GM18870 (cell line): ENCODE data around the gene BCL2.
A peak's percentile ranks its signal among the peaks of the same experiment; 100 is the strongest.
"Not testable (repeated sequence)": the region's sequence is repeated elsewhere in the genome, so short reads cannot be mapped to it uniquely, and the experiment has no call there.

Experiments used
- ATAC-seq: cut with Tn5 transposase; IDR thresholded peaks from one replicate; pipeline ENCODE4 v1.9.1; 2021; ENCODE audit warnings: moderate library complexity; ENCODE audit not compliant: unreplicated experiment

The BCL2 gene

DNA sequence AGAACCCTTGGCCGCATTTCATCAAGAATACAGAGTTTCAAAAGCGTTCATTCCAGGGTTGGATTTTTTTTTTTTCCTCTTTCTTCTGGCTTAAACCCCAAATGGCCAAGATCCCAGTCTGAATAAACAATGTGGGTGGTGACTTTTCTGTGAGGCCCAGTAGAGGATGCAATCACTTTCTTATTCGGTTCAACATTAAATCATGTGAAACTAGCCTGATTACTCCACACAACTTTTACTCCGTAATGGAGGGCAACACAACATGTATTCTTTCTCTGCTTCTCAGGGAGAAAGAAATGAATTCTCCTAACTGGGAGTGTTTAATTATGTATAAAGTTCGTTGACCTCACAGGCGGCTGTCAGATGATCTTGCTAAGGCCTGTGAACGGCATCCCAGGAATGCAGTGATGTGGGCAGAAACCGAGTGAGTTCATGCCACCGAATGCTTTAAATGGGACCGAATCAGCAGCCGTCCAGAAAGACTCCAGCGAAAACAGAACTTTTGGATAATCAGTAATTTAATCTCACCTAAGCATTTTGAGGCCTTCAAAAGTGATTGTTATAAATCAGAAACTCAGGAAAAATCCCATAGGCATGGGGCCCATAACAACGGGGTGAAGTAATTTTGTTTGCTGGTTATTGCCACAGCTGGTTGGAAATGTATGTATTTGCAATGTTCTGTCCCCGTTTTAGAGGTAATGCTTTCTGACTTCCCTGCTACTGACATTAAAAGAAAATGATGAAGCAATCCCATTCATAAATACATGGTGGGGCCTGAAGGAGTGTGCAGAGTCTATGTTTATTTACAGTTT is 81.5 kb downstream of the BCL2 start:
- no peak for ATAC-seq

DNA sequence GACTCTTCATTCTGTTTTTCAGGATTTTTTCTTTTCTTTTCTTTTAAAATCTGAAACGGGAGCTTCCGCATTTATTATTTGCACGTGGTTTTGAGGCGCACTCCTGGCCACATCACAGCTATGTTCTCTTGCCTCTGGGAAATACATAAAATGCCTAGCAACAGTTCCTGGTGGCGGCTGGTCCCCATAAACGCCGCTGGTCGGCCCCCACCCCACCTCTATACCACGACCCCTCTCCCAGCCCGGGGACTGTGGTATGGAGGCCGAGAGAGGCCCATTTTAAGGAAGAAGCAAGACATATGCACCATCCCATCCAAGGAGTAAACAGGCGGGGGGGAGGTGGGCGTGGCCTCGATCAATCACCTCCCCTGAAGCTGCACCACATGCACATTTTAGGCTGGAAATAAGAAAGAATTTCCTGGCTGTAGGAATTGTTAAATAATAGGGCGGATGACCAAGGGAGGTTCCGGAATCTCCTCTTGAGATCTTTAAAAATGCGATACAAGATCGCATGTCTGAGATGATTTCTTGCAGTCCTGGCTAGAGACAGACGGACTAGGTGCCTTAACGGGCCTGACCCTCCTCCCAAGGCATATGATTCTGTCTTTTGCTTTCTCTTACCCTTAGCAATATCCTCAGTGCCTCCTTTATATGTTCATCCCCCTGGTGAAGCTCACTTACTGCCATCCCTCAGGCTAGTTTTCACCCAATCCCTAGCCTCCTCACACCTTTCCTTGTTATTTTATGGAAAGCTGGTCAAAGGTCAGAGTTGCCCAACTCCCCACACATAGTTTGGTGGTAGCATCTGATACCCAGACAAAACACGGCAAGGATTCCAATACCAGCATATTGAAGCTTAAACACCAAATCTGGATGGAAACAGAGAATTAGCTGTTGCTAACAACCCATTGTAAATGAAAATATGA is 82.4 kb downstream of the BCL2 start:
- no peak for ATAC-seq

DNA sequence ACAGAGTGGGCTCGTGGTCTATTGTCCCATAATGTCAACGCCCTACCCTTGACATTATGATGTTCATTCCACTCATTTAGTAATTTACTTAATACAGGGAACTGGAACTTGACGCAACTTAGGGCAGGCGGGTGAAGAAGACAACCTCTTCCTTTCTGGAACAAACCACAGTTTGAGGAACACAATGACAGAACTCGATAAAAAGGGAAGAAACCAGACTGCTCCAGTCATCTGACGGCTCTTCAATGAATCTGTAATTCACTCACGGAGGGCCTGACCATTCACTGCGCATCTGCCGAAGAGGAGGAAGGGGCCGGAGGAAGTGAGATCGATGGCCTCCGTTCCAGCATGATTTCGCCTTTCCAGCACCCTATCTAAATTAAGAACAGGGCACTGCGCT is 83.2 kb downstream of the BCL2 start:
- no peak for ATAC-seq

DNA sequence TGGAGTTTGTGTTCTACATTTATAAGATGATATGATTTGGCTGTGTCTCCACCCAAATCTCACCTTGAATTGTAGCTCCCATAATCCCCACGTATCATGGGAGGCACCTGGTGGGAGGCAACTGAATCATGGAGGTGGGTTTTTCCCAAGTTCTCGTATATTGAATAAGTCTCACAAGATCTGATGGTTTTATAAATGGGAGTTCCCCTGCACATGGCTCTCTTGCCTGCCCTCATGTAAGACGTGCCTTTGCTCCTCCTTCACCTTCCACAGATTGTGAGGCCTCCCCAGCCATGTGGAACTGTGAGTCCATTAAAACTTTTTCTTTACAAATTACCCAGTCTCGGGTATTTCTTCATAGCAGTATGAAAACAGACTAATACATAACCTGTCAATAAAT is 83.6 kb downstream of the BCL2 start:
- not testable (repeated sequence) for ATAC-seq

DNA sequence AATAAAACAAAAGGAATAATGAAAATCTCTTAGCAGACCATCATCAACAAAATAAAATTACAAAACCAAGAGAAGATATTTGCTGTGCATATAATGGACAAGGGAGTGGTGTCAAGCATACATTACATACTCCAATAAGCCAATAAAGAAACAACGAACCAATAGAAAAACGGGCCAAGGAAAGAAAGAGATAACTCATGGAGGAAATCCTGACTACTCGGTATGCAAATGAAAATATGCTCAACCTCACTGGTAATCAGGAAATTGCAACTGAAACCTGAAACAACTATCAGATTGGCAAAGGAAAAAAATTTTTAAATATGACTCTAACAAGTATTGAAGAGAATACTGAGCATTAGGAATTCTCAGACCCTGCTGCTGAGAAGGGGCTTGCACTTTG is 84.7 kb downstream of the BCL2 start:
- ATAC-seq, result no peak

DNA sequence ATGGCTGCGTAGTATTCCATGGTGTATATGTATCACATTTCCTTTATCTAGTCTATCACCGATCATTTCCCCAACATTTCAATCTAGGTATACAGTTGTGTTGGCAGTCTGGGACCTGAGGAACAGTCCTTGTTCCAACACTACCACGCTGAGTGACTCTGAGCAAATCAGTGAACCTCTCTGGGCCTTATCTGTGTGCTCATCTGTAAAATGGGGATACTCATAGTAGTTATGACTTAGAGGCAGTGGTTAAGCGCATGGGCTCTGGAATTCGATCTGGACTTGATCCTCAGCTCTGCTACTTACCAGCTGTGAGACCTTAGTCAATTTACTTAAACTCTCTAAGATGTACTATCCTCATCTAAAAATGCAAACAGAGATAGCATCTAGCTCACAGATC is 85.1 kb downstream of the BCL2 start:
- ATAC-seq, result no peak

DNA sequence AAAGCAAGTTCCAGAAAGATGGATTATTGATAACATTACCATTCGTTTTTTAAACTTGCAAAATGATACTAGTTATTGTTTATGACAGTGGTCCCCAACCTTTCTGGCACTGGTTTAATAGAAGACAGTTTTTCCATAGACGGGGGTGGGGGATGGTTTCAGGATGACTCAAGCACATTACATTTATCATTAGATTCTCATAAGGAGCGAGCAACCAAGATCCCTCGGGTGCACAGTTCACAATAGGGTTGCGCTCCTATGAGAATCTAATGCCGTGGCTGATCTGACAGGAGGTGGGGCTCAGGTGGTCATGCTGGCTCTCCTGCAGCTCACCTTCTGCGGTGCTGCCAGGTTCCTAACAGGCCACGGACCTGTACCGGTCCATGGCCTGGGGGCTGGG is 86.2 kb downstream of the BCL2 start:
- ATAC-seq, result no peak

DNA sequence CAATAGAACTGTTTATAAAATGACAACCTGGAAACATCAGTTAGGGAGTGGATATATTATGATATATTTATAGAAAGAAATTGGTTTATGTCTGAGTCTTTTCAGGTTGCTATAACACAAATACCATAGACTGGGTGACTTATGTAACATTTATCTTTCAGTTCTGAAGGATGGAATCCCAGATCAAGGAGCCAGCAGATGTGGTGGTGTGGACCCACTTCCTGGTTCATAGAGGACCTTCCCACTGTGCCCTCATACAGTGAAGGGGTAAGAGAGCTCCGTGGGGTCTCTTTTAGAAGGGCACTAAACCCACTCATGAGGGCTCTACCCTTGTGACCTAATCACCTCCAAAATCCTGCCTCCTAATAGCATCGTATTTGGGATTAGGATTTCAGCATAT is 86.7 kb downstream of the BCL2 start:
- ATAC-seq, result no peak

DNA sequence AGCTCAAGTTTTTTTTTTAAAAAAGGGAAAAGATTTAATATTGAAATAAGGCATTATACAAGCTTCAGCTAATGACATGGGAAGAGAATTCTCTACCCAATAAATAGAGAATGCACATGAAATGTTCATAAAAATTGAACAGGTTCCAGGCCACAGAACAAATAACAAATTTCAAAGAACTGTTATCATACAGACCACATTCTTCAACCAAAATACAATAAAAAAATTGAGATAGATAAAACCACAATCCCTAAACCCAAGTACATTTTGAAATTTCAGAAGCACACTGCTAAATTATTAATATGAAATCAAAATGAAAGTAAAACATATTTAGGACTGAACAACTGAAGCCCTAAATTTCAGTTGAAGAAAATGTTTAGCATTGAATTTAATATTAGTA is 89.6 kb downstream of the BCL2 start:
- no peak for ATAC-seq

DNA sequence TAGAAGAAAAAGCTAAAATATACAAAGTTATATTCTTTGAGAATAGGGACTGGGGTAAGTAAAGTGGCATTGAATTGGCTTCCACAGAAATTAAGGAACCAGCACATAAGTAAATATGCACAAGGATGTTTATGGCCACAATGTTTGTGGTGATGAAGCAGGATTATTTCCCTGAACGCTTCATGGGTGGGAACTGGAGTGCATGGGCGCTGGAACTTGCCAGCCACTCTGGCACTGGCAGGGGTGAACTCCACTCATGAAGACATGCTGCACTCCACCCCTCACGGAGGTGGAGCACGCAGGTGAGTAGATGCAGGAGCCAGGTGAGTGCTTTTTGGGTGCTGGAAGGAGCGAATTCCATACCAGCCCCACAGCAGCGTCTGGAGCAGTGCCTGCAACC is 94.1 kb downstream of the BCL2 start:
- no peak for ATAC-seq

DNA sequence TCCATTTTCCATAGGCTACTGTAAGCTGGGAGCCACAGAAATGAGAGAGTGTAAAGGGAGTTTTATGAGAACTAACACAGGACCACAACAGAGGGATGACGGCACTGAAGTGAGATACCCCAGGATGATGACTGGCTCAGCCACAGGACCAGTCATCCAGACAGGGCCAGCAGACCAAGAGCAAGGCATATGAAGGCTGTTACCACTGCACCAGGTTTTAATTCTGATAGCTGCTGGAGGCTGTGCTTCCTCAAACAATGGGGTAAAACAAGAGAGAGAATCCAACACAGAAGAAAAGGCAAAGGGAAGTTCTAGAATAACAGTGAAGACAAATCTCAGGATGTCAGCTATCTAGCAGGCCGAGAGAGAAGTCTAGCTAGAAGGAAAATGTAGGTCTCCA is 94.9 kb downstream of the BCL2 start:
- ATAC-seq, result peak; percentile 48

DNA sequence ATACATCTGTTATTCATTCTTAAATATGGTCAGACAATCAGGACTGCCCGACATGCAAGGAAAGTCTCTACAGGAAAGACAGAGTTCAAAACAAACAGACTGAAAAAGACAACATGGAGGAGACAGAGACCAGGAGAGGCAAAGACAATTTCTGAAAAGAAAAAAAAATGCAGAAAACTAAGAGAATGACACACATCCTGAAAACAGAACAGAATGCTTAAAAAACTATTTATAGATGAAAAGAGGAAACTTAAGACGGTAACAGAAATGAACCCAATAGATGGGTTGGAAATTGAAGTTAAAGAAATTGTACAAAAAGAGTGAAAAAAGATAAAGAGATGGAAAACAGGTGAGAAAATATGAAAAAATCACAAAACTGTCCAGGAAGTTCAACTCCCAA is 95.7 kb downstream of the BCL2 start:
- ATAC-seq, result no peak

DNA sequence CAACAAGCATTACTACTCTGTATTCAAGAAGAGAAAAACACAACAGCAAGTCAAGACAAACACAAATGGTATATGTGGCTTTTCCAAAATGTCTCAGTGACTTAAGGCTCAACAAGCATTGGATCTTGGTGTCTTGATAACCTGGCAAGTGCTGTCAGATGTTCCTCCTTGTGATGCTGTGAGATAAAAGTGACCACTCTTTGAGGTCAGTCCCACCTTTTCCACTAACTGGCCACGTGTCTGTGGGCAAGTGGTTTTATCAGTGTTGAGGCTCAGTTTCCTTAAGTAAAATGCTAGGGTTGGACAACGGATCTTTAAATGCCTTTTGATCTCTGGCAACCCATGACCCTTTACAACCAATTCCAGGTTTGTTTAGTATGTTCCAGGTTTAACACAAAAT is 98.7 kb downstream of the BCL2 start:
- ATAC-seq, result no peak

DNA sequence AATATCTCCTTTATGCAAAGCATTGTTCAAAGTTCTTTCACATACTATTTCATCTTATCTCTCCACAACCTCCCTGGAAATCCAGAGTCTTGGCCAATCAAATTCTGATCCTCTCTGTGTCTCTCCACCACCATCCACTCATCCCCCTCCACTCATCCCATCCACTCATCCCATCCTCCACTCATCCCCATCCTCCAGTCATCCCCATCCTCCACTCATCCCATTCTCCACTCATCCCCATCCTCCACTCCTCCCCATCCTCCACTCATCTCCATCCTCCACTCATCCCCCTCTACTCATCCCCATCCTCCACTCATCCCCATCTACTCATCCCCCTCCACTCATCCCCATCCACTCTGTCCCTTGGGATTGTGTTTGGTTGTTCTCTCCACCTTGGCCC is 101.1 kb downstream of the BCL2 start:
- no peak for ATAC-seq

DNA sequence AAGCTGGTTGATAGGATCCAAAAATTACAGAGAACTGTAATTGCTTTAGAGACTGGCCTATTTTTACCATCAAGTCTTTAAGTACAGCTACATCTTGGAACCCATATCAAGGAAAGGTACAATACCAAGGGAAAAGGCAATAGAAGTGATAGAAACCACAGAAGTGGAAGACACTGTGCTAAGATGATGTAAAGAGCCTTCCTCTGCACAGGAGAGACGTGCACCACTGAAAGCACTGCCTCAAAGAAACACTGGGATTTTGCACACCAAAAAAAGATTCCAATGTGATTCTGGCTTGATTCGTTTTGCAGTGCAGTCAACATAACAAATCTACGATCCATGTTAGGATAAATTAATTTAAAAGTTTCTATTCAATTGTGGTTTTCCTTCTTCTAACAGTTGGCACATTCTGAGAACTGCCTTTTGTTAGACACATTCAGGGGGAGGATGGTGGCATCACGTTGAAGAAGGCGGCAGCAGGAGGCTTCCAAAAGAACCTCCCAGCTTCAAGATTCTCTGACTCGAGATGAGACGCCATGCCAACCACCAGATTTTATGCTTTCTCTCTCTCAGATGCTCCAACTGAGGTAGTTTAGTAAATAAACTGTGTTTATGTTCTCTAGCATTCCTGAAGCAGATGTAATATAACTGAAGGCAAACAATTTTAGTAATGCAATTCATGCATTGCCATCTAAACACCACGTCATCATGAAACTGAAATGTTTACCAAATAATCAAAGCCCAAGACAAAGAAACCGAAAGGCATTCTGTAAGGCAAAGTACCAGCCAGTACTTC is 102.9 kb downstream of the BCL2 start:
- peak; percentile 51 for ATAC-seq

DNA sequence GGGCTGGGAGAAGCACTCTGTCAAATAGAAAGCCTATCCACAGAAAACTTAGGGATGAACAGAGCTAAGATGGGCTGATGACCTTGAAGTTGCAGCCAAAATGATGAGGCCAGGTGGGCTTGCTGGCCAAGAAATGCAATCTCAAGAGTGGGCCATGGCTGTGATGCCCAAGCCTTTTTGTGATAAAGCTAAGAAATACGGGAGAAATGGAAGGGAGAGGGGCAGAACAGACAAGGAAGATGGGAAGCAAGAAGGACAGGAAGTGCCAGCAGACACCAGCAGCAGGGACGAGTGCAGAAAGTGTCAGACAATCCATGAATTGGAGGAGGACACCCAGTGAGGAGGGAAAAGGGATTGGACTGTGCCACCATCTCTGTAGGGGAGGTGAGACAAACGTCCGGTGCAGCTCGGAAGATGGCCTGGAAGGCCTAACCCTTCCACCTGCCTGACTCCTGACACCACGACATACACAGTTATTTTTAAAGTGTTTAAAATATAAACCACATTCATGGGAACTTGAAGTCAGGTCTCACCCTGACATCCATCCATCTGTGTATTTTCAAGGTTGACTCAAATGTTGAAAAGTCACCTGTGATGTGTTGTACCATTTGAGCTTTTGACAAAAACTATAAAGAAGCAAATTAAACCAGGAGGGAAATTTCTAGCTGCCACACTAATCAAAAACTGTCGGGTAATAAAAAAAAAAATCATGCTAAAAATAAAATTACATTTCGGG is 105.5 kb downstream of the BCL2 start:
- ATAC-seq, result no peak

DNA sequence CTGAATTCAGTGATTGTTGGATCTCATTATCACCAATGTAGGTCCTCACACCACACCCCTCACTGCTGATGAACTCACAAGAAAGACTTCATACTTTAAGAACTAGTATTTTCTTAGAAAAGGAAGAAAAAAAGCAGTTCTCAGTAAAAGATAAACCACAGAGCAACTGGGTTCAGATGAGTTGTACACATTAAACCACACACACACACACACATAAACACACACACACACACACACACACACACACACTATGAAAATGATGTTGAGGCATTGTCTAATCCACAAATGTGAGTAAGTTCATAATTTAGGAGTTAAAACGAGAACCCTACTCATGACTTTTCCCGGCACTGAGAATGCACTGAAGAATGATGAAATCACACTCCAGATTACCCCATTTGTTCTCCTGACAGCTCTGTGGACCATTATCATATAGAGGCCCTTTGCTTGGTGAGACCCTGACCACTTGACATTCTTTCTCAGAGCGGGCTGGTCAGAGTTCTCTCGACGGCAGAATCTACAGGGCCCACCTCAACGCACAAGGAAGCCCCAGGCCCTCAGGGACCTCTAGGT is 106.2 kb downstream of the BCL2 start:
- no peak for ATAC-seq

DNA sequence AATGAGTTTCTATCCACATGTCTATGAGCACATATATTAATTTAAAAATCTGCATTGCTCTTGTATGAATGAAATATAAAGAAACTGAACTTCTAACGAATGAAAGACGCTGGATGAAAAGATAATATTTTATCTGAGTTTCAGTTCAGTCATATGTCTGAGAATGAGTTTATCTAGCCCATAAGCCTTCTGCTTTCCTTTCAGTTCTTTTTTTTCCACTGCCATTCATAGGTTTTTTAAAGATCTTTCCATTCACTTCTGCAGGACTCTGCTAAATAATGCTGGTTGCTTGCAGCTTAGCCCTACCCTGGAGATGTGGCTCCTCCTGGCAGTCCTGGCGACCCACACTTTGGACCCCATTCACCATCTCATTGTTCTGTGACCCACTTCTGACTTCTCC is 109.0 kb downstream of the BCL2 start:
- no peak for ATAC-seq

DNA sequence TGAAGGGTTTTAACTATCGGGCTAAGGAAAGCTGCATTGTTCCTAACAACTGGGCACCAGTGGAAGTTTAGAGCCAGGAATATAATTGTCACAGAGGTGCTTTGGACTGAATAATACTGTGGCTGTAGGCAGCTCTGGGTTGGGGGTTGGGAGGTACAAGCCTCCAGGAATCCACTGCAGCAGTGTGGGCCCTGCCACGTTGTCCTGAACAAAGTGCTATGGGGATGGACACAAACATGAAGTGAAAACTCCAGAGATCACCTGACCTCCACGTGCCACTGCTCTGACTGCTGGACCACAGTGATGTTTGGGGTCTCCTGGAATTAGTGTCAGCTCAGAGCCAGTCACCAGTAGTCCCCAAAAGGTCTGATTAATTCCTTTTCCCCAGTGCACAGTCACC is 110.9 kb downstream of the BCL2 start:
- no peak for ATAC-seq

DNA sequence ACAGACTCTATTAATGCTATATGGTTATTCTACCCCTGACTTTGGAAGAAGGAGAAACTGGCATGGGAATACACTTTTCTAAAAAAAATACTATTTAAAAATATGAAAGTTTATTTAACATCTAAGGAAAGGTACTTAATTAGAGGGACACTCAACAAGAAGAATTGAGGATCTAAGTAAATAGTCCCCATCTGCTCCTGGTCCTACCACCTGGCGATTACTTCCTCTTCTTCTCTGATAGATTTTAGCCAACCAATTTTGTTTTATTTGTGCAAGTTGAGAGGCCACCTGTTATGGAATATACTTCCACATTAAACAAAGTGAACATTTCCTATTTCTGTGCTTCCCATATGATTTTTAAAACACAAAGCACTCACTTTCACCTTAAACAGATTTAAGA is 111.7 kb downstream of the BCL2 start:
- ATAC-seq, result no peak
